ENCODE measurements around the gene RFX2. TPM values are rescaled to one million over a fixed set of nuclear protein-coding genes. Genes with fewer than 3 reads are reported as not detected.
A peak's percentile ranks its signal among the peaks of the same experiment; 100 is the strongest.

The RFX2 gene
- total RNA-seq, 4 donors from 2014 or later = 0.31 to 10.5 (median 2.2) TPM

GRCh38 chr19:5993648-5994358 is 116.5 kb downstream of the RFX2 start:
- peak overlapping the region in 3 of 4 donors; percentile 0 to 22 (median 21) for H3K4me3 ChIP-seq
- in situ Hi-C loops (cut with MboI; ENCODE audit: low sequenced_read_pairs in 4 of 4) = no loop called here
- intact Hi-C loops (cut with DNase I; ENCODE audit: low total_unique reads) = no loop called here
- no peaks in the 10 kb centered on the region for H3K9me3 ChIP-seq
- ATAC-seq = no peak
- H3K36me3 ChIP-seq = no peaks in the 10 kb centered on the region
- DNase-seq = no peak
- H3K27me3 ChIP-seq = peaks cover 0 to 3% (median 0%) of the 10 kb centered on the region in 3 donors
- TF ChIP-seq, protein P1, sequence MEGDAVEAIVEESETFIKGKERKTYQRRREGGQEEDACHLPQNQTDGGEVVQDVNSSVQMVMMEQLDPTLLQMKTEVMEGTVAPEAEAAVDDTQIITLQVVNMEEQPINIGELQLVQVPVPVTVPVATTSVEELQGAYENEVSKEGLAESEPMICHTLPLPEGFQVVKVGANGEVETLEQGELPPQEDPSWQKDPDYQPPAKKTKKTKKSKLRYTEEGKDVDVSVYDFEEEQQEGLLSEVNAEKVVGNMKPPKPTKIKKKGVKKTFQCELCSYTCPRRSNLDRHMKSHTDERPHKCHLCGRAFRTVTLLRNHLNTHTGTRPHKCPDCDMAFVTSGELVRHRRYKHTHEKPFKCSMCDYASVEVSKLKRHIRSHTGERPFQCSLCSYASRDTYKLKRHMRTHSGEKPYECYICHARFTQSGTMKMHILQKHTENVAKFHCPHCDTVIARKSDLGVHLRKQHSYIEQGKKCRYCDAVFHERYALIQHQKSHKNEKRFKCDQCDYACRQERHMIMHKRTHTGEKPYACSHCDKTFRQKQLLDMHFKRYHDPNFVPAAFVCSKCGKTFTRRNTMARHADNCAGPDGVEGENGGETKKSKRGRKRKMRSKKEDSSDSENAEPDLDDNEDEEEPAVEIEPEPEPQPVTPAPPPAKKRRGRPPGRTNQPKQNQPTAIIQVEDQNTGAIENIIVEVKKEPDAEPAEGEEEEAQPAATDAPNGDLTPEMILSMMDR (IDR thresholded peaks at IDR 0.05 in 4 of 5, conservative IDR thresholded peaks at IDR 0.05 in 1 of 5) = no peak
- TF ChIP-seq POLR2A (IDR thresholded peaks at IDR 0.05) = no peak
- H3K27ac ChIP-seq = no peak overlapping the region
- H3K4me1 ChIP-seq = peaks cover 0 to 3% of the 10 kb centered on the region in 2 donors

GRCh38 chr19:5993201-5993600 is 117.1 kb downstream of the RFX2 start:
- no peaks in the 10 kb centered on the region for H3K36me3 ChIP-seq
- no peak for DNase-seq
- in situ Hi-C loops (cut with MboI; ENCODE audit: low sequenced_read_pairs in 4 of 4) = no loop called here
- intact Hi-C loops (cut with DNase I; ENCODE audit: low total_unique reads) = no loop called here
- no peak overlapping the region for H3K27ac ChIP-seq
- peaks cover 0 to 3% of the 10 kb centered on the region in 2 donors for H3K4me1 ChIP-seq
- H3K9me3 ChIP-seq = no peaks in the 10 kb centered on the region
- TF ChIP-seq POLR2A (IDR thresholded peaks at IDR 0.05) = no peak
- TF ChIP-seq, protein P1 (IDR thresholded peaks at IDR 0.05 in 4 of 5, conservative IDR thresholded peaks at IDR 0.05 in 1 of 5) = no peak
- ATAC-seq = no peak
- H3K4me3 ChIP-seq = peak overlapping the region in 1 of 4 donors; percentile 0
- peaks cover 0 to 3% (median 0%) of the 10 kb centered on the region in 3 donors for H3K27me3 ChIP-seq

DNA sequence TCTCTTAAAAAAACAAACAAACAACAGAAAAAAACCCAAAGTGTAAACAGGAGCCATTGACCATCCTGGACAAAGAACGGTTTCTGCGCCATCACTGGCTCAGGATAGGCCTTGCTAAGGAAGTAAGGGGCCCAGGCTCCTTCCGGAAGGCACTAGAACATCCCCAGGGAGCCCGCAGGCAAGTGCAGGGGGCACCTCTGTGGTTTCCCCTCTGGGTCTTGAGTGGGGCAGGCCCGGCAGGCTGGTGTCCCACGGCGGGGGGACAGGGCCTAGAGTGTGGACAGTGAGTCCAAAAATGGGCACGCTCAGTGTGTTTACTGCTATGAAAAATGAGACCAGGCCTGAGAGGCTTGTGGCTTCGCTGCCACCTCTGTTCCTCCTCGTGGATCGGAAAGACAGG is 117.5 kb downstream of the RFX2 start:
- Histone ChIP-seq H3K27ac (no peak overlapping the region), H3K9me3 (no peaks in the 10 kb centered on the region), H3K4me3 (no peak overlapping the region), H3K36me3 (no peaks in the 10 kb centered on the region), H3K4me1 (peaks cover 2 to 3% of the 10 kb centered on the region in 2 donors), H3K27me3 (peaks cover 0 to 3% (median 0%) of the 10 kb centered on the region in 3 donors)
- intact Hi-C loops (cut with DNase I; ENCODE audit: low total_unique reads) (no loop called here), in situ Hi-C loops (cut with MboI; ENCODE audit: low sequenced_read_pairs in 4 of 4) (no loop called here)
- ATAC-seq = no peak
- TF ChIP-seq, protein P1 (IDR thresholded peaks at IDR 0.05 in 4 of 5, conservative IDR thresholded peaks at IDR 0.05 in 1 of 5) = no peak
- TF ChIP-seq POLR2A (IDR thresholded peaks at IDR 0.05) = no peak
- no peak for DNase-seq

- no peak for ATAC-seq
- no peak for DNase-seq
- Histone ChIP-seq H3K4me1 (peaks cover 7 to 8% of the 10 kb centered on the region in 2 donors), H3K27ac (no peak overlapping the region), H3K27me3 (peaks cover 0 to 3% (median 0%) of the 10 kb centered on the region in 3 donors), H3K4me3 (no peak overlapping the region), H3K36me3 (no peaks in the 10 kb centered on the region), H3K9me3 (no peaks in the 10 kb centered on the region)
- TF ChIP-seq, protein P1 (IDR thresholded peaks at IDR 0.05 in 4 of 5, conservative IDR thresholded peaks at IDR 0.05 in 1 of 5) = no peak
- no peak for TF ChIP-seq POLR2A (IDR thresholded peaks at IDR 0.05)
- intact Hi-C loops (cut with DNase I; ENCODE audit: low total_unique reads) = no loop called here
- in situ Hi-C loops (cut with MboI; ENCODE audit: low sequenced_read_pairs in 4 of 4) = no loop called here
Observed at GRCh38 chr19:5991244-5991838, 119.0 kb downstream of the RFX2 start.

Data from gastrocnemius medialis (tissue), 4 donors.